CD8-positive, alpha-beta memory T cell (primary cell): ENCODE measurements around the gene MSI2. TPM values are rescaled to one million over a fixed set of nuclear protein-coding genes. Genes with fewer than 3 reads are reported as not detected.

Experiments
- CTCF ChIA-PET: fragments of 350-600 bp; sonication (Branson Sonifier 250); formaldehyde crosslinking; loops from one replicate; lab custom pipeline; 2021; ENCODE audit warnings: antibody characterized with exemption; lab: Charles Lee
- POLR2A ChIA-PET: fragments of 350-600 bp; sonication (Branson Sonifier 250); formaldehyde crosslinking; loops from one replicate; lab custom pipeline; 2021; ENCODE audit warnings: antibody characterized with exemption; lab: Charles Lee
- DNase-seq, 5 donors: peaks; one replicate each; pipeline versions ENCODE4 v3.0.0 to v3.0.0-alpha.2; 2020 to 2022; ENCODE audit warnings: mixed read lengths in 1 of 5
- H3K27ac ChIP-seq: one replicate; pipeline ENCODE4 v1.7.0; 2013; ENCODE audit warnings: low read depth, mild to moderate bottlenecking, low read length, moderate library complexity
- H3K27me3 ChIP-seq: 2 replicates; pipeline ENCODE4 v1.7.0; 2013; ENCODE audit warnings: low read length, mild to moderate bottlenecking; ENCODE audit not compliant: insufficient read depth, poor library complexity, severe bottlenecking
- H3K36me3 ChIP-seq: 2 replicates; pipeline ENCODE4 v1.7.0; 2013; ENCODE audit warnings: mild to moderate bottlenecking, low read length, moderate library complexity; ENCODE audit not compliant: insufficient read depth
- H3K4me1 ChIP-seq: 2 replicates; pipeline ENCODE4 v1.7.0; 2013; ENCODE audit warnings: mild to moderate bottlenecking, low read length, moderate library complexity; ENCODE audit not compliant: insufficient read depth
- H3K4me3 ChIP-seq: 2 replicates; pipeline ENCODE4 v1.7.0; 2013; ENCODE audit warnings: mild to moderate bottlenecking, low read length
- H3K9me3 ChIP-seq: 2 replicates; pipeline ENCODE4 v1.7.0; 2013; ENCODE audit warnings: mild to moderate bottlenecking, low read length
- H3K27ac Mint-ChIP-seq, 8 donors: one replicate each; pipeline ENCODE4 v1.8.0; 2020 to 2021; ENCODE audit warnings: mixed read lengths in 8 of 8, mild to moderate bottlenecking in 6 of 8, inconsistent platforms in 3 of 8, moderate library complexity in 3 of 8
- H3K27me3 Mint-ChIP-seq, 2 donors: one replicate each; pipeline ENCODE4 v1.8.0; 2020 to 2021; ENCODE audit warnings: mixed read lengths in 2 of 2, mild to moderate bottlenecking in 1 of 2, moderate library complexity in 1 of 2
- H3K36me3 Mint-ChIP-seq, 3 donors: one replicate each; pipeline ENCODE4 v1.8.0; 2020 to 2021; ENCODE audit warnings: mixed read lengths in 3 of 3, inconsistent platforms in 1 of 3, mild to moderate bottlenecking in 1 of 3
- H3K4me1 Mint-ChIP-seq, 3 donors: one replicate each; pipeline ENCODE4 v1.8.0; 2020 to 2021; ENCODE audit warnings: mixed read lengths in 3 of 3, inconsistent platforms in 1 of 3, mild to moderate bottlenecking in 1 of 3
- H3K4me3 Mint-ChIP-seq, 7 donors: one replicate each; pipeline ENCODE4 v1.8.0; 2020 to 2021; ENCODE audit warnings: mixed read lengths in 7 of 7, mild to moderate bottlenecking in 6 of 7, moderate library complexity in 4 of 7, inconsistent platforms in 2 of 7
- H3K9me3 Mint-ChIP-seq, 5 donors: one replicate each; pipeline ENCODE4 v1.8.0; 2020 to 2022; ENCODE audit warnings: mixed read lengths in 5 of 5, mild to moderate bottlenecking in 3 of 5, moderate library complexity in 2 of 5, inconsistent platforms in 1 of 5
- polyA plus RNA-seq: library from polyadenylated mRNA; unstranded; fragments of 300-500 nt; fragmentation: Illumina TruSeq; gene quantifications from one replicate; pipeline ENCODE4 v1.2.3, GENCODE V29; 2021
- total RNA-seq, 2 experiments: library from RNA; stranded (reverse); gene quantifications; one replicate each; pipeline ENCODE4 v1.2.3, GENCODE V29; 2021

MSI2 gene
- total and polyA plus RNA-seq, 3 experiments from 2014 or later = 2.3 to 58.0 (median 57.1) TPM

DNA sequence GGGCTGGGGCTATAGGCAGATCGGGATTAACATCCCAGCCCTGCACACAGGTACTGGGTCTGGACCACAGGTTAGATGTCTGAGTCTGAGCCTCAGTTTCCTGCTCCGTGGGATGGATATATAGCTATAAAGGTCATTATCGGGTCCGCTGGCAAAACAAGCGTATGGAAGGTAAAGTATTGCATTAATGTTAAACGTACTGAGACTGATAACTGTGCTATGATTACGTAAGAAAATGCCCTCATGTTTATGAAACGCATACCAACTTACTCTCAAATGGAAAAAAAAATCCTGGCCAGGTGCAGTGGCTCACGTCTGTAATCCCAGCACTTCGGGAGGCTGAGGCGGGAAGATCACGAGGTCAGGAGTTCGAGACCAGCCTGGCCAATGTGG, 353.6 kb downstream of the MSI2 start:
- H3K4me1 ChIP-seq = peaks cover 47% of the 10 kb centered on the region
- H3K27ac ChIP-seq = no peak overlapping the region
- Mint-ChIP-seq H3K27ac (peak overlapping the region in 5 of 8 donors; percentile 36 to 94 (median 51)), H3K36me3 (peaks cover 0 to 2% (median 0%) of the 10 kb centered on the region in 3 donors), H3K9me3 (no peaks in the 10 kb centered on the region), H3K27me3 (no peaks in the 10 kb centered on the region), H3K4me3 (no peak overlapping the region), H3K4me1 (peaks cover 60 to 81% (median 70%) of the 10 kb centered on the region in 3 donors)
- CTCF ChIA-PET = interaction anchor here (1.2 kb wide), 1 partner anchor 12 kb away, joined by 4 read pairs; no protein-coding TSS in a partner anchor
- no peaks in the 10 kb centered on the region for H3K27me3 ChIP-seq
- no peaks in the 10 kb centered on the region for H3K36me3 ChIP-seq
- H3K9me3 ChIP-seq = no peaks in the 10 kb centered on the region
- POLR2A ChIA-PET = no interaction called here
- H3K4me3 ChIP-seq = no peak overlapping the region
- no peak for DNase-seq

DNA sequence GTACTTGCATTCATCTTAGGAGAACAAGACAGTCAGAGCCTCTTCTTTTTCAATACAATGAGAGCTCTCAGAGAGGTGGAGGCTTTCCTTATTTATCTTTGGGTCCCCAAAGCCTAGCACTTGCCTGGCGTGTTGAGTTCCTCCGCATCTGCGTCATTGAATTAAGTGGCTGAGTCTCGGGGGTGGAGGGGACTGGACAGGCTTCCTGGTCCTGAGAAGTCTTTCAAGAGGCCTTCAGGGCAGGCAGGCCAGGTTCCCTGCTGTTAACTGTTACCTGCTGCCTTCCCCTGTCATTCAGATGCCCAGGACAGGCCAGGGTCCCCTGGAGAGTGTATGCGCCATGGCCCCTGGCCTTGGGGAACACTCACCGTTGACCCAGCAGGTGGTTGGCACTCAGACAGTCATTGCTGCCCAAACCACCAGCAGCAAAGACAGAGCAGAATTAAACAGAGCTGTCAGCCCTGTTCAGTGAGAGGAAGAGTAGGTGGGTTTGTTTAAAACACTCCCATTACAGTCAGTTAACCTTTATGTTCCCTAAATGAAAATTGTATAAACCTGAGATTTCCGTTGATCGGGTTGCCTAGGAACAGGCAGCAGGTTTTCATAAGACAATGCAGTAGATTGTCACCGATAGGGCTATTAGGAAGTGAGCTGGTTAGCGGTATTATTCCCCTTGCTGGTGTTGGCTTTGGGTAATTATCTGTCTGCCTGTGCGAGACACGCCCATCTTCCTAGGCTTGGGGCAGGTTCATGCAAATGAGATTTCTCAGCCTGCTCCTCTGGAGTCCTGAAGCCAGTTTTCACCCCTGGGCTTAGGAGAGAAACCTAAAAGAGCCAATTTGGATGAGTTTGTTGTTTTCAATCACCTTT, 356.1 kb downstream of the MSI2 start:
- no peaks in the 10 kb centered on the region for H3K9me3 ChIP-seq
- peaks cover 43 to 57% (median 50%) of the 10 kb centered on the region in 3 donors for H3K4me1 Mint-ChIP-seq
- H3K4me3 Mint-ChIP-seq = peak overlapping the region in 4 of 7 donors; percentile 12 to 55 (median 30)
- H3K4me3 ChIP-seq = no peak overlapping the region
- POLR2A ChIA-PET = no interaction called here
- H3K27me3 ChIP-seq = no peaks in the 10 kb centered on the region
- H3K4me1 ChIP-seq = peaks cover 22% of the 10 kb centered on the region
- CTCF ChIA-PET = interaction anchor here (1.3 kb wide), 1 partner anchor 15 kb away, joined by 4 read pairs; no protein-coding TSS in a partner anchor
- peak overlapping the region in 7 of 8 donors; percentile 61 to 94 (median 92) for H3K27ac Mint-ChIP-seq
- peak in 4 of 5 donors; percentile 24 to 73 (median 45) for DNase-seq
- H3K36me3 Mint-ChIP-seq = peaks cover 6 to 22% (median 6%) of the 10 kb centered on the region in 3 donors
- H3K27me3 Mint-ChIP-seq = no peaks in the 10 kb centered on the region
- no peaks in the 10 kb centered on the region for H3K9me3 Mint-ChIP-seq
- no peak overlapping the region for H3K27ac ChIP-seq
- peaks cover 4% of the 10 kb centered on the region for H3K36me3 ChIP-seq

DNA sequence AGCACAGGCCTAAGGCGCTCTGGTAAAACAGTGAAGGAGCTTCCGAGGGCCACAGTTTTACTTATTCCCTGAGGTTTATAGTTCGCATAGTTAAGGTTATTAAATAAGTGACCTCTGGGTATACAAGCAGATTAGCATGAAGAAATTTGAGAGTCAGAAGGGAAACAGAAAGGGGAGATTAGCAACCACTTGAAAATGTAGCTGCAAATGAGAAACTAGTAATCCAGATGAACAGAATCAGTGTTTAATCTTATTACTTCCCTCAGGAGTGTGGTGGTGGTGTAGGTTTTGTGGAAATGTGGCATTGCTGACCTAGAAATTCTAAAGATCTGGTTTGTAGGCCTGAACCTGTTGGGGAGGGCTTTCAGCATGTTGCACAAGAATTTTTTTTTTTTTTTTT, 358.4 kb downstream of the MSI2 start:
- Mint-ChIP-seq H3K4me3 (no peak overlapping the region), H3K27me3 (no peaks in the 10 kb centered on the region), H3K27ac (peak overlapping the region in 6 of 8 donors; percentile 7 to 86 (median 48)), H3K4me1 (peaks cover 40 to 41% (median 40%) of the 10 kb centered on the region in 3 donors), H3K9me3 (no peaks in the 10 kb centered on the region), H3K36me3 (peaks cover 6 to 31% (median 6%) of the 10 kb centered on the region in 3 donors)
- no peak overlapping the region for H3K4me3 ChIP-seq
- H3K9me3 ChIP-seq = no peaks in the 10 kb centered on the region
- H3K27me3 ChIP-seq = no peaks in the 10 kb centered on the region
- peaks cover 4% of the 10 kb centered on the region for H3K36me3 ChIP-seq
- H3K4me1 ChIP-seq = peaks cover 12% of the 10 kb centered on the region
- ChIA-PET POLR2A (no interaction called here), CTCF (interaction anchor here (1.5 kb wide), 1 partner anchor 16 kb away, joined by 3 read pairs; no protein-coding TSS in a partner anchor)
- no peak overlapping the region for H3K27ac ChIP-seq
- DNase-seq = no peak

DNA sequence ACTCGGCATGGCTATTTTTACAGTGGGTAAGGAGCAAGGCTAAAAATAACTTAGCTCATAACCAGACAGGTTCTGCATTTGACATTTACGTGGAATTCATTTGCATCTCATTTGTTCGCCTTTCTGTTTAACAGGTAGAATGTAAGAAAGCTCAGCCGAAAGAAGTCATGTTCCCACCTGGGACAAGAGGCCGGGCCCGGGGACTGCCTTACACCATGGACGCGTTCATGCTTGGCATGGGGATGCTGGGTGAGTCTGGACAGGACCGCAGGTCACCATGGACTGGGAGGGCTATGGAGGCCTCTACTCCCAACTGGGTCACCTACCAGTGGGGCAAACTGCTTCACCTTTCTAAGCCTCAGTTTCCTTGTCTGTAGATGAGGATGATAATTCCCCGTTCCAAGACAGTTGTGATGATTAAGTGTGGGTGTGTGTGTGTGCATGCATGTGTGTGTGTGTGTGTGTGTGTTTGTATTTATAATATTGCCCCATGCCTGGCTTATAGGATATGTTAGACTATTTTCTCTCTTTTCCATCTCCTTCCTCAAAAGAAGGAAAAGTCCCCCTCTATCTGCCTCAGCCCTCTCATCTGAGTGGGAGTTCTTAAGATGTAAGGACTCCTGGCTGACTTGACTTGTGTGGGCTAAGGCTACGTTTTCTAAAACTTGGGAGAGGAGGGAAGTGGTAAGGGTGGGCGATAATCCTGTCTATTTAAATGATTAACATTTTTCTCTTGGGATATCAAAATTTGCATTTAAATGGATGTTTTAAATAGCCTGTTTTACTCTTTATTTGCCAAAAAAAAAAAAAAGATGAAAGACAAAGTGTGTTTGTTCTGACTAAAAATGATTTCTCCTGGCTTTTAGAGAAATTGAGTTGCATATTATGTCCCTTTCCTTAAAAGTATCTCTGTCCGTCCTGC, 359.8 kb downstream of the MSI2 start:
- H3K9me3 ChIP-seq = no peaks in the 10 kb centered on the region
- H3K4me1 Mint-ChIP-seq = peaks cover 30 to 38% (median 36%) of the 10 kb centered on the region in 3 donors
- H3K9me3 Mint-ChIP-seq = no peaks in the 10 kb centered on the region
- no peaks in the 10 kb centered on the region for H3K27me3 ChIP-seq
- H3K36me3 ChIP-seq = peaks cover 4% of the 10 kb centered on the region
- H3K4me1 ChIP-seq = peaks cover 12% of the 10 kb centered on the region
- H3K27ac Mint-ChIP-seq = peak overlapping the region in 2 of 8 donors; percentile 46 to 53
- H3K4me3 Mint-ChIP-seq = peak overlapping the region in 1 of 7 donors; percentile 18
- no peak overlapping the region for H3K27ac ChIP-seq
- CTCF ChIA-PET = interaction anchor here (1.2 to 1.5 kb wide), 2 partner anchors 10 to 18 kb away, joined by 3 to 4 read pairs; no protein-coding TSS in a partner anchor
- H3K27me3 Mint-ChIP-seq = no peaks in the 10 kb centered on the region
- H3K36me3 Mint-ChIP-seq = peaks cover 6 to 36% (median 9%) of the 10 kb centered on the region in 3 donors
- no peak for DNase-seq
- POLR2A ChIA-PET = no interaction called here
- H3K4me3 ChIP-seq = no peak overlapping the region

DNA sequence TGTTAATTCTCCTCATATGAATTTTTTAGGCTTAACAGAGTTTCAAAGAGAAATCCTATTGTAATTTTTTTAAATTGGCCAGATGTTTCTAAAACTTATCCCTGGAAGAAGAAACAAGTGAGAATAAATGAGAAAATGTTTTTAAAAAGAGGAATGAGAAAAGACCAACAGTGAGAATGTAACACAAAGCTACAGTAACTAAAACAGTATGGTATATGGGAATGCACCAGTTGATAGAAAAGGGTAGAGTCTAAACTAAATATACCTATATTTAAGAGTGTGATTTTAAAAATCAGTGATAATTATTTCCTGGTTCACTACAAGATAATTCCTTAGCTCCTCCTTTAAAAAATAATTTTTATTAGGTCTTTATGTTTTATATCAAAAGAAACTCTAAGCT, 360.9 kb downstream of the MSI2 start:
- CTCF ChIA-PET = no interaction called here
- Mint-ChIP-seq H3K27me3 (no peaks in the 10 kb centered on the region), H3K4me3 (no peak overlapping the region), H3K27ac (no peak overlapping the region), H3K9me3 (no peaks in the 10 kb centered on the region), H3K36me3 (peaks cover 6 to 36% (median 10%) of the 10 kb centered on the region in 3 donors), H3K4me1 (peaks cover 19 to 31% (median 26%) of the 10 kb centered on the region in 3 donors)
- POLR2A ChIA-PET = no interaction called here
- H3K27me3 ChIP-seq = no peaks in the 10 kb centered on the region
- no peak for DNase-seq
- peaks cover 4% of the 10 kb centered on the region for H3K36me3 ChIP-seq
- H3K9me3 ChIP-seq = no peaks in the 10 kb centered on the region
- H3K4me3 ChIP-seq = no peak overlapping the region
- H3K27ac ChIP-seq = no peak overlapping the region
- H3K4me1 ChIP-seq = peaks cover 8% of the 10 kb centered on the region

DNA sequence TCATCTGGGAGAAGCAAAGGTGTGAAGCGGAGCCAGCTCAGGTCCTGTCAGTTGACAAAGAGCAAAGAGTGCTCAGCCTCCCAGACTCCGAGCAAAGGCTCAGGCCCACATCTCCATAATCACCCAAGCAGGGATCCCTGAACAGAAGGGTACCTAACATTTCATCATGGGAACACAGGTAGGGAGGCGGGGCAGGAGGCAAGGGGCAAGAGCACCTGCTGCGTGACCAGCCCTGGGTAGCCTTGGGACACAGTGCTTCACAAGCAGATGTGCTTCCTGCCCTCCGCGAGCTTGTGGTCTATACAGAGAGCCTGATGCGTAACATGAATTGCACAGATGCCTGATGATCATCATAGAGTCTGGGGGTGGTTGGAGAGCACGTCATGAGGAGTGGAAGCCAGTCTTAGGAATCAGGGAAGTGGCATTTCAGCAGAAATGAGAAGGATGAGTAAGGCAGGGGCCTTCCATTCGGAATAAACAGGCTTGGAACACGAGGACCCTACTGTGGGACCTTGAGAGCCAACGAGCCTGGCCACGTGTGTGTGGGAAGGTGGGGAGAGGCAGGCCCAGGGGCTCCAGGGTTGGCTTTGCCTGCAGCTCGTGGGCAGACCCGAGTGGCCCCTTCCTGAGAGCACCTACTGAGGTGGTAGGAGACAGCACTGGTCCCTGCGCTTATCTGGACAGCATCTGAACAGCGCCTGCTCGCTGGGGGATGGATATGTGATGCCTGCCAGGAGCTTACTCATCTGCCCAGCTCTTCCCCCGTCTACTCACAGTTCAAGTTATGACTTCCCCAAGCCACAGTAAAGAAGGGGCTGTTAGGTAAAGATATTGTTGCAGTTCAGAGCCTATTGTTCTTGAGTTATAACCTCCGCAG, 363.0 kb downstream of the MSI2 start:
- ChIA-PET CTCF (interaction anchor here (1.9 kb wide), 1 partner anchor 22 kb away, joined by 6 read pairs; no protein-coding TSS in a partner anchor), POLR2A (no interaction called here)
- no peaks in the 10 kb centered on the region for H3K9me3 Mint-ChIP-seq
- peak overlapping the region in 1 of 8 donors; percentile 24 for H3K27ac Mint-ChIP-seq
- Histone ChIP-seq H3K36me3 (peaks cover 4% of the 10 kb centered on the region), H3K9me3 (no peaks in the 10 kb centered on the region), H3K4me3 (no peak overlapping the region), H3K4me1 (no peaks in the 10 kb centered on the region), H3K27ac (no peak overlapping the region), H3K27me3 (no peaks in the 10 kb centered on the region)
- DNase-seq = no peak
- no peak overlapping the region for H3K4me3 Mint-ChIP-seq
- no peaks in the 10 kb centered on the region for H3K27me3 Mint-ChIP-seq
- H3K4me1 Mint-ChIP-seq = peaks cover 13 to 27% (median 21%) of the 10 kb centered on the region in 3 donors
- H3K36me3 Mint-ChIP-seq = peaks cover 6 to 39% (median 13%) of the 10 kb centered on the region in 3 donors

DNA sequence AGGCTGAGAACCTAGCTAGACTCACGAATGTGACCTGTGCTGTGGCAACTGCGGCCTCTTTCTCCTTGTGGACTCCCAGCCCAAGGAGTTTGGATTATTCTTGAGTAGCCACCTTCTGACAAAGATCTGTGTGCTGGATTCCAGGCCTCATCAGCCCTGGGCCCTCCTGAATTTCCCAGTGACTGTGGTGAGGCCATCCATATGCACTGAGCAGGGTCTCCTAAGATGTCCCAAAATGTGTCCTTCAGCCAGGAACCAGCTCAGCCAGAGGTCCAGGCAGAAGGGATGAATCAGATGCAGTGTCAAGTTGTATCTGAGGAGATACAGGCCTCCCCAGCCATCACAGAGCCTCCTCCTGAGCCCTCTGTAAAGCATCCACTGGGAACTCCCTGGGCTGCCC, 364.3 kb downstream of the MSI2 start:
- Mint-ChIP-seq H3K27ac (no peak overlapping the region), H3K36me3 (peaks cover 6 to 43% (median 13%) of the 10 kb centered on the region in 3 donors), H3K27me3 (no peaks in the 10 kb centered on the region), H3K9me3 (no peaks in the 10 kb centered on the region), H3K4me1 (peaks cover 19 to 23% (median 21%) of the 10 kb centered on the region in 3 donors), H3K4me3 (no peak overlapping the region)
- Histone ChIP-seq H3K27ac (no peak overlapping the region), H3K36me3 (peaks cover 4% of the 10 kb centered on the region), H3K4me3 (no peak overlapping the region), H3K9me3 (no peaks in the 10 kb centered on the region), H3K27me3 (no peaks in the 10 kb centered on the region), H3K4me1 (no peaks in the 10 kb centered on the region)
- ChIA-PET POLR2A (no interaction called here), CTCF (interaction anchor here (1.9 kb wide), 1 partner anchor 23 kb away, joined by 6 read pairs; no protein-coding TSS in a partner anchor)
- no peak for DNase-seq
